A673 (cell line): Measurements from ENCODE around the gene NEURL1.

Experiments
- EZH2 ChIP-seq: fragments of 200-600 bp; sonication (generic); IDR thresholded peaks from 2 replicates; pipeline ENCODE4 v1.6.1; 2017; ENCODE audit warnings: borderline replicate concordance, low read depth, mild to moderate bottlenecking, mixed read lengths, antibody characterized with exemption, low read length; ENCODE audit not compliant: poor library complexity, severe bottlenecking
- TF ChIP-seq, protein P1 (sequence below): fragments of 300-800, 200-600 bp; sonication (generic); conservative IDR thresholded peaks from 2 replicates; pipeline ENCODE4 v1.5.1; 2017; ENCODE audit warnings: low read depth, mild to moderate bottlenecking, antibody characterized with exemption, low read length, moderate library complexity, mixed read lengths

DNA sequence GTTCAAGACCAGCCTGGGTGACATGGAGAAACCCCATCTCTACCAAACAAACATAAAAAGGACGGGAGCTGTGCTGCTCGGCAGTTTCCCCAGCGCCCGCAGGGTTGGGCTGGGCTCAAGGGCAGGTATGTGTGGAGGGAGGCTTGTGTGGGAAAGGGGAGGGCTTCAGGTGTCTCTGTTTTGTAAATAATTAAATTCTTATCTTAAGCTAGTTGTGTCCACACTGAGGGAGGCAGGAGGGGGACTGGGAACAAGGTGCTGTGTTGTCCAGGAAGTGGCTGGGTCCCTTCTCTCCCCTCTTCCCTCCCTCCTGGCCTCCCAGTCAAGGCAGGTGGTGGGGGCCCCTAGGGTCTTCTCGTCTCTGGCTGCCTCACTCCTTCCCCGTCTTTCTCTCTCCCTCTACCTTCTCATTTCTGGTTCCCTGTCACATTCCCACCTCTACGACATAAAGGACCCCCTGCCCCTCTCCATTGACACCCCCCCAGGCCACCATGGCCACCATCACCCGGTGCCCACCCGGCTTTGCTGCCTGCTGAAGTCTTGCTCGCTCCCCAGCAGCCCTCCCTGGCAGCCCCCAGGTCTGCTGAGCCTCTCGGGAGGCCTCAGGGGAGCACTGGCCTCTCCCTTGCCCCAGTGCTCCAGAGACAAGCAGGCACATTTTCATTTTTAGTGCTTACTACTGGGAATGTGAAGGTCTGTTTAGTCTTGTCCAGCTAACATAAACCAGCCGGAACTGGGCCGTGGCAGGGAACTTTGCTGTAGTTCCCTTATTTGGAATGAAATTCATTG, 19.3 kb downstream of the NEURL1 start:
- TF ChIP-seq, protein P1, sequence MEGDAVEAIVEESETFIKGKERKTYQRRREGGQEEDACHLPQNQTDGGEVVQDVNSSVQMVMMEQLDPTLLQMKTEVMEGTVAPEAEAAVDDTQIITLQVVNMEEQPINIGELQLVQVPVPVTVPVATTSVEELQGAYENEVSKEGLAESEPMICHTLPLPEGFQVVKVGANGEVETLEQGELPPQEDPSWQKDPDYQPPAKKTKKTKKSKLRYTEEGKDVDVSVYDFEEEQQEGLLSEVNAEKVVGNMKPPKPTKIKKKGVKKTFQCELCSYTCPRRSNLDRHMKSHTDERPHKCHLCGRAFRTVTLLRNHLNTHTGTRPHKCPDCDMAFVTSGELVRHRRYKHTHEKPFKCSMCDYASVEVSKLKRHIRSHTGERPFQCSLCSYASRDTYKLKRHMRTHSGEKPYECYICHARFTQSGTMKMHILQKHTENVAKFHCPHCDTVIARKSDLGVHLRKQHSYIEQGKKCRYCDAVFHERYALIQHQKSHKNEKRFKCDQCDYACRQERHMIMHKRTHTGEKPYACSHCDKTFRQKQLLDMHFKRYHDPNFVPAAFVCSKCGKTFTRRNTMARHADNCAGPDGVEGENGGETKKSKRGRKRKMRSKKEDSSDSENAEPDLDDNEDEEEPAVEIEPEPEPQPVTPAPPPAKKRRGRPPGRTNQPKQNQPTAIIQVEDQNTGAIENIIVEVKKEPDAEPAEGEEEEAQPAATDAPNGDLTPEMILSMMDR, result no peak
- TF ChIP-seq EZH2, result no peak
